HG02970 (cell line): Measurements from ENCODE around the gene ZSWIM6.
A peak's percentile ranks its signal among the peaks of the same experiment; 100 is the strongest.

Source experiments
- ATAC-seq: cut with Tn5 transposase; IDR thresholded peaks from one replicate; pipeline ENCODE4 v1.9.1; 2021; ENCODE audit warnings: mild to moderate bottlenecking, moderate library complexity, moderate number of reproducible peaks; ENCODE audit not compliant: unreplicated experiment, low FRiP score

Gene ZSWIM6

GRCh38 chr5:61306531-61307131 lies 25.4 kb upstream of the ZSWIM6 start:
- ATAC-seq, result no peak

- no peak for ATAC-seq
These were observed 24.9 kb upstream of the ZSWIM6 start for GRCh38 chr5:61307191-61307590.

- no peak for ATAC-seq
These were observed 24.4 kb upstream of the ZSWIM6 start for GRCh38 chr5:61307611-61308010.

GRCh38 chr5:61308712-61309111 lies 23.3 kb upstream of the ZSWIM6 start:
- ATAC-seq, result no peak

GRCh38 chr5:61309115-61309514 lies 22.9 kb upstream of the ZSWIM6 start:
- no peak for ATAC-seq

- no peak for ATAC-seq
These were observed 20.9 kb upstream of the ZSWIM6 start for GRCh38 chr5:61311056-61311610.

- no peak for ATAC-seq
These were observed 19.9 kb upstream of the ZSWIM6 start for GRCh38 chr5:61311836-61312808.

GRCh38 chr5:61313960-61314681 lies 17.9 kb upstream of the ZSWIM6 start:
- no peak for ATAC-seq

- ATAC-seq, result no peak
These were observed 13.7 kb upstream of the ZSWIM6 start for GRCh38 chr5:61318376-61318775.

- ATAC-seq, result peak; percentile 97
These were observed 12.5 kb upstream of the ZSWIM6 start for GRCh38 chr5:61319388-61320146.

GRCh38 chr5:61320860-61321259 lies 11.2 kb upstream of the ZSWIM6 start:
- ATAC-seq, result no peak

GRCh38 chr5:61321669-61322068 lies 10.4 kb upstream of the ZSWIM6 start:
- ATAC-seq, result no peak

GRCh38 chr5:61322738-61323725 lies 9.0 kb upstream of the ZSWIM6 start:
- no peak for ATAC-seq

- ATAC-seq, result no peak
These were observed 4.0 kb upstream of the ZSWIM6 start for GRCh38 chr5:61327760-61328753.

- no peak for ATAC-seq
These were observed 3.1 kb upstream of the ZSWIM6 start for GRCh38 chr5:61328791-61329549.

- ATAC-seq, result no peak
These were observed 2.4 kb upstream of the ZSWIM6 start for GRCh38 chr5:61329550-61330128.
